Ascending aorta (tissue), 2 donors: ENCODE measurements around the gene GABRG3. TPM values are rescaled to one million over a fixed set of nuclear protein-coding genes. Genes with fewer than 3 reads are reported as not detected.

Source experiments
- DNase-seq, 2 donors: peaks; one replicate each; pipeline ENCODE4 v3.0.0-alpha.2; 2019; ENCODE audit warnings: low spot score in 2 of 2
- H3K27ac ChIP-seq, 2 donors: fragments of 200-600 bp; sonication (generic); one replicate each; pipeline ENCODE4 v1.5.1; 2016 to 2017; ENCODE audit warnings: mild to moderate bottlenecking in 1 of 2
- H3K27me3 ChIP-seq: fragments of 200-600 bp; sonication (generic); one replicate; pipeline ENCODE4 v1.5.1; 2017
- H3K36me3 ChIP-seq, 2 donors: fragments of 200-600 bp; sonication (generic); one replicate each; pipeline ENCODE4 v1.5.1; 2016
- H3K4me1 ChIP-seq, 2 donors: fragments of 200-600 bp; sonication (generic); one replicate each; pipeline ENCODE4 v1.5.1; 2016 to 2017; ENCODE audit warnings: mild to moderate bottlenecking in 1 of 2
- H3K4me3 ChIP-seq, 2 donors: fragments of 200-600 bp; sonication (generic); one replicate each; pipeline ENCODE4 v1.5.1; 2016 to 2017; ENCODE audit warnings: mild to moderate bottlenecking in 1 of 2
- H3K9me3 ChIP-seq, 2 donors: fragments of 200-600 bp; sonication (generic); one replicate each; pipeline ENCODE4 v1.5.1; 2016
- CTCF ChIP-seq, 3 experiments: fragments of 200-600 bp in 2 of 3; fragments of 450-650 bp in 1 of 3; sonication (generic) in 2 of 3; IDR thresholded peaks; one replicate each; pipeline ENCODE4 v1.5.1; 2016 to 2019; ENCODE audit warnings: antibody characterized with exemption in 3 of 3, mild to moderate bottlenecking in 1 of 3, moderate library complexity in 1 of 3
- intact Hi-C: fragments of 100-400 bp; cut with DNase I; formaldehyde crosslinking; loops from one replicate; pipeline ENCODE4 v1.15.1; 2023
- total RNA-seq: library from RNA; depleted of rRNA; stranded (reverse); fragments of >200 nt; gene quantifications from one replicate; pipeline ENCODE4 v1.1.0, GENCODE V29; 2016

GABRG3 gene
- total RNA-seq, 1 donor from 2014 or later, result not detected

- no peak overlapping the region for H3K4me3 ChIP-seq
- DNase-seq, result no peak
- no peaks in the 10 kb centered on the region for H3K4me1 ChIP-seq
- no peak for TF ChIP-seq CTCF (IDR thresholded peaks at IDR 0.05)
- H3K36me3 ChIP-seq, result no peaks in the 10 kb centered on the region
- H3K27ac ChIP-seq, result no peak overlapping the region
- intact Hi-C loops, result loop anchor here (10.0 kb wide), 1 partner anchor 50 kb away; no protein-coding TSS in a partner anchor
- no peaks in the 10 kb centered on the region for H3K27me3 ChIP-seq
- H3K9me3 ChIP-seq, result no peaks in the 10 kb centered on the region
These were observed 83.4 kb downstream of the GABRG3 start for GRCh38 chr15:27054426-27054825.

- intact Hi-C loops, result loop anchor here (10.0 kb wide), 1 partner anchor 53 kb away; no protein-coding TSS in a partner anchor
- H3K4me3 ChIP-seq, result no peak overlapping the region
- no peak for TF ChIP-seq CTCF (IDR thresholded peaks at IDR 0.05)
- H3K36me3 ChIP-seq, result no peaks in the 10 kb centered on the region
- no peaks in the 10 kb centered on the region for H3K4me1 ChIP-seq
- H3K27ac ChIP-seq, result no peak overlapping the region
- H3K9me3 ChIP-seq, result no peaks in the 10 kb centered on the region
- no peak for DNase-seq
- no peaks in the 10 kb centered on the region for H3K27me3 ChIP-seq
These were observed 87.1 kb downstream of the GABRG3 start for GRCh38 chr15:27057904-27058645.

- intact Hi-C loops, result loop anchor here (10.0 kb wide), 1 partner anchor 54 kb away; no protein-coding TSS in a partner anchor
- H3K9me3 ChIP-seq, result no peaks in the 10 kb centered on the region
These were observed 88.0 kb downstream of the GABRG3 start for GRCh38 chr15:27058939-27059338.

GRCh38 chr15:27059610-27060202, 88.7 kb downstream of the GABRG3 start:
- Histone ChIP-seq H3K4me1 (no peaks in the 10 kb centered on the region), H3K27ac (no peak overlapping the region), H3K4me3 (no peak overlapping the region), H3K27me3 (no peaks in the 10 kb centered on the region), H3K9me3 (no peaks in the 10 kb centered on the region), H3K36me3 (no peaks in the 10 kb centered on the region)
- no peak for DNase-seq
- TF ChIP-seq CTCF (IDR thresholded peaks at IDR 0.05), result peak in 1 of 3 experiments; percentile 15
- intact Hi-C loops, result loop anchor here (10.0 kb wide), 1 partner anchor 55 kb away; no protein-coding TSS in a partner anchor

More at GRCh38 chr15:27058939-27059338, 88.0 kb downstream of the GABRG3 start:
- H3K27ac ChIP-seq, result no peak overlapping the region
- no peaks in the 10 kb centered on the region for H3K4me1 ChIP-seq
- H3K4me3 ChIP-seq, result no peak overlapping the region
- no peaks in the 10 kb centered on the region for H3K36me3 ChIP-seq
- no peak for TF ChIP-seq CTCF (IDR thresholded peaks at IDR 0.05)
- DNase-seq, result no peak
- no peaks in the 10 kb centered on the region for H3K27me3 ChIP-seq

GRCh38 chr15:27061739-27062138, 90.8 kb downstream of the GABRG3 start:
- Histone ChIP-seq H3K9me3 (no peaks in the 10 kb centered on the region), H3K27ac (no peak overlapping the region), H3K36me3 (no peaks in the 10 kb centered on the region), H3K27me3 (no peaks in the 10 kb centered on the region), H3K4me1 (no peaks in the 10 kb centered on the region), H3K4me3 (no peak overlapping the region)
- intact Hi-C loops, result no loop called here
- no peak for TF ChIP-seq CTCF (IDR thresholded peaks at IDR 0.05)
- no peak for DNase-seq
